CD14-positive monocyte (primary cell): Measurements from ENCODE around the gene CA5A. TPM values are rescaled to one million over a fixed set of nuclear protein-coding genes. Genes with fewer than 3 reads are reported as not detected.
"Not testable (repeated sequence)": the region's sequence is repeated elsewhere in the genome, so short reads cannot be mapped to it uniquely, and the experiment has no call there.

Source experiments
- DNase-seq, 3 donors: peaks; one replicate each; pipeline ENCODE4 v3.0.0-alpha.2; 2011 to 2022
- H2AFZ ChIP-seq: 2 replicates; pipeline ENCODE4 v1.6.0; 2012; ENCODE audit warnings: mild to moderate bottlenecking, low read depth, low read length, inconsistent platforms; ENCODE audit not compliant: insufficient read depth, poor library complexity, severe bottlenecking
- H3K27ac ChIP-seq, 2 donors: 1 replicate in 1 of 2; 2 replicates in 1 of 2; pipeline ENCODE4 v1.5.1; 2012 to 2013; ENCODE audit warnings: low read length in 2 of 2, control low read depth in 1 of 2, inconsistent platforms in 1 of 2, low read depth in 1 of 2, mild to moderate bottlenecking in 1 of 2
- H3K27me3 ChIP-seq, 2 donors: one replicate each; pipeline versions ENCODE4 v1.6.0 to v1.6.1; 2011 to 2013; ENCODE audit warnings: low read length in 2 of 2; ENCODE audit not compliant: control insufficient read depth in 2 of 2, insufficient read depth in 2 of 2
- H3K36me3 ChIP-seq, 2 donors: replicated peaks in 1 of 2; 1 replicate in 1 of 2; 2 replicates in 1 of 2; pipeline versions ENCODE4 v1.5.1 to v1.6.1; 2012 to 2013; ENCODE audit warnings: low read length in 2 of 2, control low read depth in 1 of 2, inconsistent platforms in 1 of 2, mild to moderate bottlenecking in 1 of 2; ENCODE audit not compliant: insufficient read depth in 2 of 2, control insufficient read depth in 1 of 2
- H3K4me1 ChIP-seq, 2 donors: 1 replicate in 1 of 2; 2 replicates in 1 of 2; pipeline versions ENCODE4 v1.5.1 to v1.6.1; 2012 to 2013; ENCODE audit warnings: low read length in 2 of 2, control low read depth in 1 of 2, inconsistent platforms in 1 of 2, mild to moderate bottlenecking in 1 of 2, moderate library complexity in 1 of 2; ENCODE audit not compliant: insufficient read depth in 2 of 2, control insufficient read depth in 1 of 2
- H3K4me2 ChIP-seq: replicated peaks from 2 replicates; pipeline ENCODE3; 2012; ENCODE audit warnings: low read length, moderate library complexity, mild to moderate bottlenecking; ENCODE audit not compliant: poor library complexity, severe bottlenecking; ENCODE audit errors: extremely low read depth
- H3K4me3 ChIP-seq, 3 experiments: fragments of 200-600 bp in 1 of 3; sonication (generic) in 1 of 3; replicated peaks in 1 of 3; 1 replicate in 2 of 3; 2 replicates in 1 of 3; pipeline ENCODE4 v1.5.1; 2011 to 2013; ENCODE audit warnings: low read length in 3 of 3, mild to moderate bottlenecking in 3 of 3, control low read depth in 2 of 3, low read depth in 2 of 3, inconsistent platforms in 1 of 3, moderate library complexity in 1 of 3
- H3K79me2 ChIP-seq: 2 replicates; pipeline ENCODE4 v1.6.0; 2012; ENCODE audit warnings: mild to moderate bottlenecking, control low read depth, inconsistent platforms, low read length, moderate library complexity; ENCODE audit not compliant: insufficient read depth
- H3K9ac ChIP-seq: 2 replicates; pipeline ENCODE4 v1.6.0; 2017; ENCODE audit warnings: low read length, mild to moderate bottlenecking; ENCODE audit not compliant: insufficient read depth, poor library complexity, severe bottlenecking
- H3K9me3 ChIP-seq, 2 donors: replicated peaks in 1 of 2; 1 replicate in 1 of 2; 2 replicates in 1 of 2; pipeline versions ENCODE4 v1.5.1 to v1.6.1; 2012 to 2013; ENCODE audit warnings: low read length in 2 of 2, control low read depth in 1 of 2; ENCODE audit not compliant: control insufficient read depth in 1 of 2, insufficient read depth in 1 of 2
- H4K20me1 ChIP-seq: 2 replicates; pipeline ENCODE4 v1.6.0; 2012; ENCODE audit warnings: mild to moderate bottlenecking, low read length, control low read depth, moderate library complexity; ENCODE audit not compliant: insufficient read depth
- H3K27ac Mint-ChIP-seq, 7 donors: one replicate each; pipeline ENCODE4 v1.8.0; 2020; ENCODE audit warnings: mild to moderate bottlenecking in 7 of 7, mixed read lengths in 7 of 7, moderate library complexity in 6 of 7, inconsistent platforms in 2 of 7
- H3K27me3 Mint-ChIP-seq, 3 donors: one replicate each; pipeline ENCODE4 v1.8.0; 2021 to 2022; ENCODE audit warnings: low read depth in 3 of 3, mild to moderate bottlenecking in 3 of 3, mixed read lengths in 3 of 3, moderate library complexity in 3 of 3, inconsistent platforms in 1 of 3
- H3K36me3 Mint-ChIP-seq, 2 donors: one replicate each; pipeline ENCODE4 v1.8.0; 2020; ENCODE audit warnings: mixed read lengths in 2 of 2, inconsistent platforms in 1 of 2, mild to moderate bottlenecking in 1 of 2
- H3K4me1 Mint-ChIP-seq: one replicate; pipeline ENCODE4 v1.8.0; 2020; ENCODE audit warnings: mild to moderate bottlenecking, mixed read lengths
- H3K4me3 Mint-ChIP-seq, 2 donors: one replicate each; pipeline ENCODE4 v1.8.0; 2020; ENCODE audit warnings: mild to moderate bottlenecking in 2 of 2, mixed read lengths in 2 of 2, moderate library complexity in 1 of 2
- H3K9me3 Mint-ChIP-seq, 7 donors: one replicate each; pipeline ENCODE4 v1.8.0; 2020 to 2022; ENCODE audit warnings: mixed read lengths in 7 of 7, mild to moderate bottlenecking in 6 of 7, moderate library complexity in 6 of 7, inconsistent platforms in 2 of 7
- CTCF ChIP-seq: fragments of 200-600 bp; IDR thresholded peaks from one replicate; pipeline ENCODE4 v1.8.0; 2022; ENCODE audit warnings: antibody characterized with exemption, mild to moderate bottlenecking
- WGBS: methylation state at CpG from one replicate; pipeline ENCODE4 v1.1.5; 2013; ENCODE audit warnings: missing lambda C conversion rate; ENCODE audit not compliant: insufficient coverage; 5-methylcytosine and 5-hydroxymethylcytosine counted together
- intact Hi-C, 2 donors: fragments of 100-400 bp; cut with micrococcal nuclease; formaldehyde crosslinking; loops; one replicate each; pipeline versions ENCODE4 v1.15.0 to v1.15.1; 2023
- polyA plus RNA-seq, 3 donors: library from polyadenylated mRNA; depleted of rRNA in 1 of 3; unstranded in 2 of 3; stranded (reverse) in 1 of 3; fragments of 300-500 nt in 2 of 3; fragments of >200 nt in 1 of 3; fragmentation: Illumina TruSeq in 2 of 3; gene quantifications; 1 replicate in 2 of 3; 2 replicates in 1 of 3; pipeline ENCODE4 v1.2.3, GENCODE V29; 2012 to 2021

Gene CA5A
- polyA plus RNA-seq, 3 donors, result not detected

GRCh38 chr16:87938412-87938949, 2.2 kb upstream of the CA5A start:
- Histone ChIP-seq H4K20me1 (no peaks in the 10 kb centered on the region), H3K4me3 (no peak overlapping the region), H3K4me1 (no peaks in the 10 kb centered on the region), H3K4me2 (no peak overlapping the region), H3K27me3 (no peaks in the 10 kb centered on the region), H3K27ac (no peak overlapping the region), H3K36me3 (no peaks in the 10 kb centered on the region), H2AFZ (no peak overlapping the region), H3K79me2 (no peaks in the 10 kb centered on the region), H3K9ac (no peak overlapping the region), H3K9me3 (no peaks in the 10 kb centered on the region)
- Mint-ChIP-seq H3K27me3 (peaks cover 1 to 6% (median 3%) of the 10 kb centered on the region in 3 donors), H3K4me3 (no peak overlapping the region), H3K27ac (no peak overlapping the region), H3K36me3 (no peaks in the 10 kb centered on the region), H3K9me3 (peaks cover 0 to 3% (median 0%) of the 10 kb centered on the region in 7 donors), H3K4me1 (peaks cover 3% of the 10 kb centered on the region)
- TF ChIP-seq CTCF, result no peak
- intact Hi-C loops, result loop anchor here in 1 of 2 donors (10.0 kb wide), 1 partner anchor 496 kb away; no protein-coding TSS in a partner anchor
- 97% methylated on average over 4 of the region's 4 CpGs for WGBS
- DNase-seq, result no peak

- H4K20me1 ChIP-seq, H3K36me3 Mint-ChIP-seq, H3K27me3 ChIP-seq, H3K4me3 ChIP-seq, H3K9ac ChIP-seq, H3K79me2 ChIP-seq, H3K9me3 Mint-ChIP-seq, H3K4me1 Mint-ChIP-seq, H3K4me2 ChIP-seq, H3K36me3 ChIP-seq, H2AFZ ChIP-seq, H3K9me3 ChIP-seq, H3K4me1 ChIP-seq, H3K4me3 Mint-ChIP-seq, H3K27me3 Mint-ChIP-seq, DNase-seq, H3K27ac ChIP-seq: not testable (repeated sequence)
- intact Hi-C loops, result loop anchor here in 1 of 2 donors (10.0 kb wide), 1 partner anchor 498 kb away; no protein-coding TSS in a partner anchor
- whole genome bisulfite sequencing, result 100% methylated on average over 3 of the region's 7 CpGs
- H3K27ac Mint-ChIP-seq, result peak overlapping the region in 1 of 7 donors; percentile 30
These were observed 858 bp upstream of the CA5A start for GRCh38 chr16:87937231-87937542.

- not testable (repeated sequence) for H3K79me2 ChIP-seq, H3K4me1 ChIP-seq, H4K20me1 ChIP-seq, H3K36me3 ChIP-seq, H3K27me3 ChIP-seq, H3K4me3 Mint-ChIP-seq, H3K9ac ChIP-seq, H3K4me2 ChIP-seq, H3K36me3 Mint-ChIP-seq, H3K9me3 ChIP-seq, H3K4me3 ChIP-seq, H2AFZ ChIP-seq, DNase-seq, H3K4me1 Mint-ChIP-seq, H3K9me3 Mint-ChIP-seq, H3K27ac ChIP-seq
- Mint-ChIP-seq H3K27ac (peak overlapping the region in 1 of 7 donors; percentile 29), H3K27me3 (peaks cover 5 to 11% (median 9%) of the 10 kb centered on the region in 3 donors)
- intact Hi-C loops, result loop anchor here in 1 of 2 donors (10.0 kb wide), 1 partner anchor 499 kb away; no protein-coding TSS in a partner anchor
- 97% methylated on average over 8 of the region's 14 CpGs for WGBS
These were observed 334 bp downstream of the CA5A start for GRCh38 chr16:87936016-87936374.

- H3K9me3 ChIP-seq, H3K9me3 Mint-ChIP-seq, H3K27ac ChIP-seq, H4K20me1 ChIP-seq, H3K9ac ChIP-seq, H3K4me2 ChIP-seq, H3K4me1 ChIP-seq, DNase-seq, H3K36me3 ChIP-seq, H2AFZ ChIP-seq, H3K4me1 Mint-ChIP-seq, H3K4me3 ChIP-seq, H3K79me2 ChIP-seq, H3K27ac Mint-ChIP-seq, H3K36me3 Mint-ChIP-seq, H3K27me3 ChIP-seq, H3K4me3 Mint-ChIP-seq: not testable (repeated sequence)
- WGBS, result 73% methylated on average over 13 of the region's 19 CpGs
- intact Hi-C loops, result loop anchor here in 1 of 2 donors (10.0 kb wide), 1 partner anchor 500 kb away; no protein-coding TSS in a partner anchor
- H3K27me3 Mint-ChIP-seq, result peaks cover 10 to 17% (median 13%) of the 10 kb centered on the region in 3 donors
These were observed 1.4 kb downstream of the CA5A start for GRCh38 chr16:87934752-87935425.
